ENCODE measurements around the gene METAP2. TPM values are rescaled to one million over a fixed set of nuclear protein-coding genes. Genes with fewer than 3 reads are reported as not detected.

METAP2 gene
- polyA plus RNA-seq, 3 donors: 17.0 to 26.0 (median 19.9) TPM

GRCh38 chr12:95462081-95462480 lies 11.9 kb upstream of the METAP2 start:
- no peak overlapping the region for H3K9ac ChIP-seq (ENCODE audit: insufficient read depth, low read length, poor library complexity, severe bottlenecking)
- peaks cover 10 to 23% (median 19%) of the 10 kb centered on the region in 7 donors for H3K9me3 Mint-ChIP-seq
- TF ChIP-seq, protein P1, sequence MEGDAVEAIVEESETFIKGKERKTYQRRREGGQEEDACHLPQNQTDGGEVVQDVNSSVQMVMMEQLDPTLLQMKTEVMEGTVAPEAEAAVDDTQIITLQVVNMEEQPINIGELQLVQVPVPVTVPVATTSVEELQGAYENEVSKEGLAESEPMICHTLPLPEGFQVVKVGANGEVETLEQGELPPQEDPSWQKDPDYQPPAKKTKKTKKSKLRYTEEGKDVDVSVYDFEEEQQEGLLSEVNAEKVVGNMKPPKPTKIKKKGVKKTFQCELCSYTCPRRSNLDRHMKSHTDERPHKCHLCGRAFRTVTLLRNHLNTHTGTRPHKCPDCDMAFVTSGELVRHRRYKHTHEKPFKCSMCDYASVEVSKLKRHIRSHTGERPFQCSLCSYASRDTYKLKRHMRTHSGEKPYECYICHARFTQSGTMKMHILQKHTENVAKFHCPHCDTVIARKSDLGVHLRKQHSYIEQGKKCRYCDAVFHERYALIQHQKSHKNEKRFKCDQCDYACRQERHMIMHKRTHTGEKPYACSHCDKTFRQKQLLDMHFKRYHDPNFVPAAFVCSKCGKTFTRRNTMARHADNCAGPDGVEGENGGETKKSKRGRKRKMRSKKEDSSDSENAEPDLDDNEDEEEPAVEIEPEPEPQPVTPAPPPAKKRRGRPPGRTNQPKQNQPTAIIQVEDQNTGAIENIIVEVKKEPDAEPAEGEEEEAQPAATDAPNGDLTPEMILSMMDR (IDR thresholded peaks at IDR 0.05): no peak
- no peaks in the 10 kb centered on the region for H3K4me1 Mint-ChIP-seq
- H3K27me3 Mint-ChIP-seq (ENCODE audit: low read depth in 3 of 3): peaks cover 0 to 6% (median 5%) of the 10 kb centered on the region in 3 donors
- no peak overlapping the region for H3K4me2 ChIP-seq (replicated peaks; ENCODE audit: extremely low read depth, low read length, poor library complexity, severe bottlenecking)
- H3K4me3 ChIP-seq (replicated peaks in 1 of 3; ENCODE audit: low read depth in 2 of 3, low read length in 3 of 3): no peak overlapping the region
- H3K4me1 ChIP-seq (ENCODE audit: control insufficient read depth in 1 of 2, insufficient read depth in 2 of 2, low read length in 2 of 2): no peaks in the 10 kb centered on the region
- no peak overlapping the region for H3K4me3 Mint-ChIP-seq
- WGBS (ENCODE audit: insufficient coverage): 98% methylated on average over 4 of the region's 4 CpGs
- DNase-seq: no peak
- peaks cover 12 to 13% of the 10 kb centered on the region in 2 donors for H3K9me3 ChIP-seq (replicated peaks in 1 of 2; ENCODE audit: control insufficient read depth in 1 of 2, insufficient read depth in 1 of 2, low read length in 2 of 2)
- H3K79me2 ChIP-seq (ENCODE audit: insufficient read depth, low read length): no peaks in the 10 kb centered on the region
- H3K36me3 ChIP-seq (replicated peaks in 1 of 2; ENCODE audit: control insufficient read depth in 1 of 2, insufficient read depth in 2 of 2, low read length in 2 of 2): no peaks in the 10 kb centered on the region
- intact Hi-C loops (cut with micrococcal nuclease): no loop called here
- H3K36me3 Mint-ChIP-seq: no peaks in the 10 kb centered on the region
- H3K27ac ChIP-seq (ENCODE audit: low read depth in 1 of 2, low read length in 2 of 2): no peak overlapping the region
- no peak overlapping the region for H2AFZ ChIP-seq (ENCODE audit: insufficient read depth, low read depth, low read length, poor library complexity, severe bottlenecking)
- no peak overlapping the region for H3K27ac Mint-ChIP-seq
- no peaks in the 10 kb centered on the region for H4K20me1 ChIP-seq (ENCODE audit: insufficient read depth, low read length)
- no peaks in the 10 kb centered on the region for H3K27me3 ChIP-seq (ENCODE audit: control insufficient read depth in 2 of 2, insufficient read depth in 2 of 2, low read length in 2 of 2)

- H3K36me3 Mint-ChIP-seq: no peaks in the 10 kb centered on the region
These were observed 11.4 kb upstream of the METAP2 start for GRCh38 chr12:95462551-95462950.

More at GRCh38 chr12:95462551-95462950, 11.4 kb upstream of the METAP2 start:
- intact Hi-C loops (cut with micrococcal nuclease): no loop called here
- 90% methylated on average over 2 of the region's 2 CpGs for WGBS (ENCODE audit: insufficient coverage)
- TF ChIP-seq, protein P1 (IDR thresholded peaks at IDR 0.05): no peak
- no peak overlapping the region for H2AFZ ChIP-seq (ENCODE audit: insufficient read depth, low read depth, low read length, poor library complexity, severe bottlenecking)
- H3K9me3 ChIP-seq (replicated peaks in 1 of 2; ENCODE audit: control insufficient read depth in 1 of 2, insufficient read depth in 1 of 2, low read length in 2 of 2): peaks cover 8 to 9% of the 10 kb centered on the region in 2 donors
- H3K9me3 Mint-ChIP-seq: peaks cover 8 to 18% (median 15%) of the 10 kb centered on the region in 7 donors
- no peaks in the 10 kb centered on the region for H3K4me1 ChIP-seq (ENCODE audit: control insufficient read depth in 1 of 2, insufficient read depth in 2 of 2, low read length in 2 of 2)
- no peaks in the 10 kb centered on the region for H3K4me1 Mint-ChIP-seq
- no peak overlapping the region for H3K27ac ChIP-seq (ENCODE audit: low read depth in 1 of 2, low read length in 2 of 2)
- no peaks in the 10 kb centered on the region for H4K20me1 ChIP-seq (ENCODE audit: insufficient read depth, low read length)
- no peaks in the 10 kb centered on the region for H3K27me3 ChIP-seq (ENCODE audit: control insufficient read depth in 2 of 2, insufficient read depth in 2 of 2, low read length in 2 of 2)
- H3K9ac ChIP-seq (ENCODE audit: insufficient read depth, low read length, poor library complexity, severe bottlenecking): no peak overlapping the region
- H3K4me2 ChIP-seq (replicated peaks; ENCODE audit: extremely low read depth, low read length, poor library complexity, severe bottlenecking): no peak overlapping the region
- no peak overlapping the region for H3K4me3 ChIP-seq (replicated peaks in 1 of 3; ENCODE audit: low read depth in 2 of 3, low read length in 3 of 3)
- peaks cover 0 to 6% (median 5%) of the 10 kb centered on the region in 3 donors for H3K27me3 Mint-ChIP-seq (ENCODE audit: low read depth in 3 of 3)
- DNase-seq: no peak
- no peak overlapping the region for H3K4me3 Mint-ChIP-seq
- no peaks in the 10 kb centered on the region for H3K36me3 ChIP-seq (replicated peaks in 1 of 2; ENCODE audit: control insufficient read depth in 1 of 2, insufficient read depth in 2 of 2, low read length in 2 of 2)
- H3K79me2 ChIP-seq (ENCODE audit: insufficient read depth, low read length): no peaks in the 10 kb centered on the region
- no peak overlapping the region for H3K27ac Mint-ChIP-seq
